Measurements from ENCODE around the gene KAT8.

Gene KAT8

GRCh38 chr16:31080756-31081419, 36.6 kb upstream of the KAT8 start:
- no peak for TF ChIP-seq CTCF (IDR thresholded peaks at IDR 0.05; ENCODE audit: borderline replicate concordance, insufficient read depth, low read depth, low read length)
- H3K4me3 ChIP-seq (ENCODE audit: low read depth, low read length), result no peak overlapping the region

- TF ChIP-seq CTCF (IDR thresholded peaks at IDR 0.05; ENCODE audit: borderline replicate concordance, insufficient read depth, low read depth, low read length), result no peak
- H3K4me3 ChIP-seq (ENCODE audit: low read depth, low read length), result no peak overlapping the region
Measured at GRCh38 chr16:31081428-31082351, 35.8 kb upstream of the KAT8 start.

- no peak for TF ChIP-seq CTCF (IDR thresholded peaks at IDR 0.05; ENCODE audit: borderline replicate concordance, insufficient read depth, low read depth, low read length)
- H3K4me3 ChIP-seq (ENCODE audit: low read depth, low read length), result no peak overlapping the region
Measured at GRCh38 chr16:31082368-31083045, 35.0 kb upstream of the KAT8 start.

GRCh38 chr16:31083081-31083480, 34.4 kb upstream of the KAT8 start:
- no peak for TF ChIP-seq CTCF (IDR thresholded peaks at IDR 0.05; ENCODE audit: borderline replicate concordance, insufficient read depth, low read depth, low read length)

GRCh38 chr16:31083556-31083955, 33.9 kb upstream of the KAT8 start:
- H3K4me3 ChIP-seq (ENCODE audit: low read depth, low read length), result no peak overlapping the region
- TF ChIP-seq CTCF (IDR thresholded peaks at IDR 0.05; ENCODE audit: borderline replicate concordance, insufficient read depth, low read depth, low read length), result no peak

More at GRCh38 chr16:31083081-31083480, 34.4 kb upstream of the KAT8 start:
- no peak overlapping the region for H3K4me3 ChIP-seq (ENCODE audit: low read depth, low read length)

GRCh38 chr16:31083981-31084380, 33.5 kb upstream of the KAT8 start:
- H3K4me3 ChIP-seq (ENCODE audit: low read depth, low read length), result no peak overlapping the region
- TF ChIP-seq CTCF (IDR thresholded peaks at IDR 0.05; ENCODE audit: borderline replicate concordance, insufficient read depth, low read depth, low read length), result no peak

Measured in GM12875 (cell line).